Stimulated activated CD4-positive, alpha-beta T cell treated with anti-CD3 and anti-CD28 coated beads, Interleukin-1b, Interleukin-23, amount 100 ng/mL, for 24 hours (primary cell): ENCODE measurements around the gene DCST1.

ENCODE experiments used
- DNase-seq, 4 experiments: peaks; one replicate each; pipeline ENCODE4 v3.0.0-alpha.2; 2020; ENCODE audit warnings: low read depth in 4 of 4, low spot score in 1 of 4

The DCST1 gene

GRCh38 chr1:155050560-155051341 lies 17.1 kb downstream of the DCST1 start, which contains the start of gene ADAM15:
Gene ADAM15, plus strand, starts transcription at chr1:155051316. Its CDS starts 71 bp downstream, at chr1:155051387.
- DNase-seq, result peak; percentile 56 to 73 (median 64)

GRCh38 chr1:155051342-155051776 lies 17.7 kb downstream of the DCST1 start:
- DNase-seq, result no peak

GRCh38 chr1:155051777-155052398 lies 18.3 kb downstream of the DCST1 start:
- DNase-seq, result peak in 1 of 4 experiments; percentile 41

- no peak for DNase-seq
Observed at GRCh38 chr1:155052439-155053395, 19.1 kb downstream of the DCST1 start.

DNA sequence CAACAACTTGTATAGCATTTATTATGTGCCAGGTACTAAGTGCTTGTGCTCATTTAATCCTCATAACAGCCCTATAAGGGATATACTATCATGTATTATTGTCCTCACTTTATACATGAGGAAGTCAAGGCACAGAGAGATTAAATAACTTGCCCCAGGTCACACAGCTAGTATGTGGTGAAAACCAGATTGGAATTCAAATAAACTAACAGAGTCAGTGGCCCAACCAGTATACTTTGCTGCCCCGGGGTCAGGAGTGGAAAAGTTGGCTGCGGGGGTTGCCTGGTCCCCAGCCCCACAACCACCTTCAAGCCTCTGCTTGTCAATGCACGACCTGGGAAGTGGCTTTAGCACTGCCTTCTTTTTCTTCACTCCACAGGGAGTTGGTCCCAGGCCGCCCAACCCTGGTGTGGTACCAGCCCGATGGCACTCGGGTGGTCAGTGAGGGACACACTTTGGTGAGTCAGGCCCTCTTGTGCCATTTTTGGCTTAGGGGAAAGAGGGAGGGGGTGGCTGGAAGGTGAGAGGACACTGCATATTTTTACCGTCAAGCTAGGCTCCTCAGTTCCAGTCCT lies 20.0 kb downstream of the DCST1 start:
- no peak for DNase-seq

GRCh38 chr1:155057104-155057503 lies 23.5 kb downstream of the DCST1 start:
- no peak for DNase-seq

- no peak for DNase-seq
Observed at GRCh38 chr1:155057788-155058211, 24.2 kb downstream of the DCST1 start.

DNA sequence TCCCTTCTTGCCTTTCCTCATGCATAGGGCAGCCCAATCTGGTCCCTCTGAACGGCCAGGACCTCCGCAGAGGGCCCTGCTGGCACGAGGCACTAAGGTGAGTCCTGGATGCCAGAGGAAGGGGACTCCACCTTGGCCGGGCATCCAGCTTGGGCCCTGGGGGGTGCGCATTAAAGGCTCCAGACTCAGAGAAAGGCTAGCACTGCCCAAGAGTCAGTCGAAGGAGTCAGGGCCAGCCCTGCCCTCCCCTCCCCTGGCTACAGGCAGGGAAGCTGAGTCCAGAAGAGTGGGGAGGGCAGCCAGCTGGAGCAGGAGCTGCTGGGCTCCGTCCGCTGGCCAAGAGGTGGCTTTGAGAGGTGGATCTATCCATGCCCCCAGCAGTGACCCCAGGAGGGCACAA lies 27.1 kb downstream of the DCST1 start:
- DNase-seq, result no peak

GRCh38 chr1:155061381-155062150 lies 27.9 kb downstream of the DCST1 start:
- peak; percentile 91 to 98 (median 95) for DNase-seq

DNA sequence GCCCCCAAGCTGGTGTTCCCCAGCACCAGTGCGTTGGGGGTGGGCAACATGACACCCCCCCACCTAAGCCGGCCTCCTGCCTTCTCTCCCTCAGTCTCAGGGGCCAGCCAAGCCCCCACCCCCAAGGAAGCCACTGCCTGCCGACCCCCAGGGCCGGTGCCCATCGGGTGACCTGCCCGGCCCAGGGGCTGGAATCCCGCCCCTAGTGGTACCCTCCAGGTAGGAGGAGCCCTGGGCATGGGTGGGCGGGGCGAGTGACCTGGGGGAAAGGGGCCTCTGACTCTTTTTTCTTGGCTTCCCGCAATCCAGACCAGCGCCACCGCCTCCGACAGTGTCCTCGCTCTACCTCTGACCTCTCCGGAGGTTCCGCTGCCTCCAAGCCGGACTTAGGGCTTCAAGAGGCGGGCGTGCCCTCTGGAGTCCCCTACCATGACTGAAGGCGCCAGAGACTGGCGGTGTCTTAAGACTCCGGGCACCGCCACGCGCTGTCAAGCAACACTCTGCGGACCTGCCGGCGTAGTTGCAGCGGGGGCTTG lies 28.6 kb downstream of the DCST1 start:
- DNase-seq, result no peak

DNA sequence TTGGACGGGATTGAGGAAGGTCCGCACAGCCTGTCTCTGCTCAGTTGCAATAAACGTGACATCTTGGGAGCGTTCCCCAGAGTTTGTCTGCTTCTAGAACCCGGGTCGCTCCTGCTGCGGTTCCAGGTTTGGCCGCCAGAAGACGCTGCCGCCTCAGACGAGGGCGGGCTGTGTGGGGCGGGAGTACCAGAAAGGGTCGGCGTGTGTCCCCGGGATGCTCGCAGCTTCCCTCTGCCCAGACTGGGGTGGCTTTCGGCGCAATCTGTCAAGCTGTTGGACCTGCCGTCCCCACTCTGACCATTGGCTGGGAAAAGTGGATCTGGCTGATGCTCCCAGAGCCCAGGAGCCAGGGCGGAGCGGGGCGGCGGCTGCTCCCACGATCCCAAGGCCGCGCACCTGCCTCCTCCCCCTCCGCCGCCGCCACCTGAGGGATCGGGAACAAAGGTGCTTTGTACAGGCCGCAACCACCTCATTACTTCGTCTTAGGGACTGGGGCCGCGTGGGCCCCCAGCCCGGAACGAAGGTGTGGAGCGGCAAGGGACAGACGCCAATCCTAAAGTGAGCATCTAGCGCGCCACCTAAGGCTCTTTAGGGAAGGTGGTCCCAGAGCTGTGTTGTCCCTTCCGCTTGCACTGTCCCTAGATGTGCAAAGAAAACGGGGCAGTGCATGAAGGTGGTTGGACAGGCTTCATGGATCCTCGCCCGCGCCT lies 29.2 kb downstream of the DCST1 start:
- peak in 3 of 4 experiments; percentile 54 to 79 (median 61) for DNase-seq

- peak in 3 of 4 experiments; percentile 68 to 80 (median 79) for DNase-seq
Observed at GRCh38 chr1:155063550-155064110, 30.0 kb downstream of the DCST1 start, which contains the start of gene EFNA4. Gene EFNA4, plus strand, starts transcription at chr1:155063740. Its CDS starts 84 bp downstream, at chr1:155063824.

DNA sequence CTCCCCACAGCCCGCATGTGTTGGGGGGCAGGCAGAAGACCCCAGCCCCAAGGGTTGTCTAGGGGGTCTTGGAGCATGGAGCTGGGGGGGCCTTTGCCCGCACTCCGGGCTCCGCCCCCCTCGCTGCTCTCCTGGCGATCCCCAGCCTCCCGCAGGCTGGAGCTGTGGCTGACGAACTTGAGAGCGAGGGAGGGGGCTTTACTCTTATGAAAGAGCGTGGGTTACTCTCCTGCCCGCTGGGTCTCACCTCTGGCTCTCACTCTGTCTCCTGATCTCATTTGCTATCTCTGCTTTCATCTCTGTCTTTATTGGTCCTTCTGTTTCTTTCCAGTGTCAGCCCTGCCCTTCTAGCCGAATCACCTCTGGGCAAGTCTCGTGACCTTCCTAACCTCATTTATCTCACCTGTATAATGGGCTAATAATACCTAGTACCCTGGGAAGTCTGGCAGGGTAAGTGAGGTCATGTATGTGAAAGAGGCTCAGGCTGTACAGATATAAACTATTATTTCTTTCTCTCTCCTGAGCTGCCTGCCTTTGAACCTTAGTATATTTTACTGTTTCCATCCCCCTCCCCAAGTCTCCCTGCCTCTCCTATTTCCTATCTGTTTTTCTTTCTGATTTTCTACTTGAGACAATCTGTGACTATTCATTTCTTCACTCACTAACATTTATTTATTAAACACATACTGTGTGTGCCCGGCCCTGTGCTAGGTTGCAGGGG lies 30.6 kb downstream of the DCST1 start:
- no peak for DNase-seq

DNA sequence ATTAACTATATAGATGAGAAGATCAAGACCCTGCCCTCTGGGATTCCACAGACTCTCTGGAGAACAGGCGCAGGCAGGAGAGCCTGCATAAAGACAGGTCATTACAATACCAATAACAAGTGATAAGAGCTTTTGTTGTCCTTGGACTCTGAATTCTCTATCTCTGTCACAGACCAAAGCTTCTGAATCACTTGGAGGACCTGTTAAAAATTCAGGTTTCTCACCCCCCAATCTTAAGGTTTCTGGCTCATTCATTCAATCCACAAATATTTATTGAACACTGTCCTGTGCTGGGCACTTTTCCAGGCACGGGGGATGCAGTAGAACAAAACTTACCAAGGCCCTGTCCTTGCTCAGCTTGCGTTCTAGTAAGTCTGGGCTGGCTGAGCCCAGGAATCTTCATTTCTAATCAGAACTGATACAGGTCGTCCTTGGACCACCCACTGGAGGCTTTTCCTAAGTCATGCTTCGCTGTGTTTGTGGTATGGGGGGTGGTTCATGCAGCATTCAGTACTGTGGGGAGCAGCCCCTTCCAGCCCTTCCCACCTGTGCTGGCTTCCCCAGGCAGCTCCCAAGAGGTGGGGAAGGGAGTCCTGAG lies 31.3 kb downstream of the DCST1 start:
- no peak for DNase-seq

- DNase-seq, result no peak
Observed at GRCh38 chr1:155066777-155067176, 33.2 kb downstream of the DCST1 start.

GRCh38 chr1:155068599-155068998 lies 35.0 kb downstream of the DCST1 start:
- no peak for DNase-seq

DNA sequence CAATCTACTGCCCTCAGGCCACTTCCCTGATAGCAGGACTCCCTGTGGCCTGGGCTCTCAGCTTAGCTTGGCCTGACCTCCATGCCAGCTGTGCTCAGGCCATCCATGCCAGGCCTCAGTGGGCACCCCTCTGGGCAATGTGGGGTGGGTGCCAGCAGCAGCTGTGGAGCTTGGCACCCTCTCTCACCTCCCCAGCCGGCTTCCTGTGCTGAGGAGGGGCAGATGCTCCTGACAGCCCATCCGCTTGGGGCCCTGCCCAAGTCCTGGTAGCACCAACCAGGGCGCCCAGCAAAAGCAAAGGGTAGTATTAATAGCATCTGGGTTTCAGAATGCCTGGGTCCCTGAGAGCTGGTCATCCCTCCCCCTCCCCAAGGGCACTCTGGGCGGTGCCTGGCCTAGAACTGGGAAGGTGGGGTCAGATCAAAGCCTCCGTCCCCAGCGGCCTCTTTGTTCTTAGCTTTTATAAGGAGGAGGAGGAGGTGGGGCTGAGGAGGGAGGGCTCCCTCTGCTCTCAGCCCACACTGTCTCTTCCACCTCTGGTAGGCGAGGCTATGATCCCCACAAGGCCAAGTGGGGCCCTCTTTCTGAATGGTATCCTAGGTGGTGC lies 36.0 kb downstream of the DCST1 start:
- DNase-seq, result no peak
